Activated CD8-positive, alpha-beta memory T cell treated with anti-CD3 and anti-CD28 coated beads for 4 hours (primary cell): Measurements from ENCODE around the gene KLF6.

Source experiments
- DNase-seq, 2 donors: peaks; one replicate each; pipeline ENCODE4 v3.0.0-alpha.2; 2020; ENCODE audit warnings: low read depth in 2 of 2

The KLF6 gene

GRCh38 chr10:3729397-3729976, 55.5 kb downstream of the KLF6 start:
- DNase-seq, result no peak

DNA sequence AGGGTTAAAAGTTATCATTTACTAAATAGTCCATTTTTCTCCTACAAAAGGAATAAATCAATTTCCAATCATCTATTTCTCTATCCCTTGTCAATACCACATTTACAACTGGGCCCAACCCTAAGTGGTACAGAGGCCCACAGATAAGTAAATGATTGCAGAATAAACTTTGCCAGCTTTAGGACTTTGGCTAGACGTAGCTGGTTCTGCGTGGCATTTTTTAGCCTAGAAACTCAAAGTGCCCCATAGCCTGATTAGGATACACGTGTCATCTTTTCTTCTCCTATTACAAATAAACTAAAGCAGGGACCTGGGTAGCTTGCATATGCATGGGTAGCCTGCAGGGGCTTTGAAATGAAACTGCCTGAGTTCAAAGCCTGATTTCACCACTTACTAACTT, 56.4 kb downstream of the KLF6 start:
- DNase-seq, result no peak

GRCh38 chr10:3727268-3727667, 57.7 kb downstream of the KLF6 start:
- no peak for DNase-seq
